Adipocyte (in vitro differentiated cells): ENCODE measurements around the gene SIK2.
"Not testable (repeated sequence)": the region's sequence is repeated elsewhere in the genome, so short reads cannot be mapped to it uniquely, and the experiment has no call there.

Experiments
- DNase-seq: peaks from one replicate; pipeline ENCODE4 v3.0.0-alpha.2; 2015; ENCODE audit warnings: low read depth
- H3K27me3 ChIP-seq: replicated peaks from 2 replicates; pipeline ENCODE4 v1.7.0; 2013; ENCODE audit warnings: mild to moderate bottlenecking, low read length, moderate library complexity; ENCODE audit not compliant: control insufficient read depth, insufficient read depth
- H3K36me3 ChIP-seq: 2 replicates; pipeline ENCODE4 v1.7.0; 2013; ENCODE audit warnings: low read length, mild to moderate bottlenecking, moderate library complexity; ENCODE audit not compliant: control insufficient read depth, insufficient read depth, severe bottlenecking
- H3K4me1 ChIP-seq: 2 replicates; pipeline ENCODE4 v1.7.0; 2013; ENCODE audit warnings: mild to moderate bottlenecking, low read length, moderate library complexity; ENCODE audit not compliant: control insufficient read depth, insufficient read depth
- H3K4me3 ChIP-seq: 2 replicates; pipeline ENCODE4 v1.7.0; 2013; ENCODE audit warnings: mild to moderate bottlenecking, low read length, moderate library complexity
- H3K9ac ChIP-seq: 2 replicates; pipeline ENCODE4 v1.7.0; 2013; ENCODE audit warnings: mild to moderate bottlenecking, low read length, moderate library complexity
- H3K9me3 ChIP-seq: 2 replicates; pipeline ENCODE4 v1.7.0; 2013; ENCODE audit warnings: mild to moderate bottlenecking, low read length, moderate library complexity; ENCODE audit not compliant: control insufficient read depth

The SIK2 gene

DNA sequence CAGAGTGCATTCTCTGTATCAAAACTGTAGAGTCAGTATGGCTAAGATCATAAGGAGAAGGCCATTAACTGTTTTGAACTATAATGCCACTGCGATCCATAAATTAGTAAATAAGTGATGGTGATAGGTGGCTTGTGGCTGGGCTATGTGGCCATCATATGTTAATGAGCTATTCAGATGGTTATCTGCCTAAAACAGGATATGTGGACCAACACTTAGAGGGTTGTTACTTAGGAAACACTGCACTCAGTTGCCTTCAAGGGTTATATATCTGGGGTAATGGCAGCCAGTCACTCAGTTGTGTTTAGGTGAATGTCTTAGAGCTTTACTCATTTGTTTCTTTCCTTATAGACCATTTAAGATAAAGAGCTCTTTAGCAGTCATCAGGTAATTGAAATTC lies 97.9 kb downstream of the SIK2 start:
- peaks cover 46% of the 10 kb centered on the region for H3K4me1 ChIP-seq
- H3K4me3 ChIP-seq = no peak overlapping the region
- no peak for DNase-seq
- peaks cover 63% of the 10 kb centered on the region for H3K36me3 ChIP-seq
- no peaks in the 10 kb centered on the region for H3K27me3 ChIP-seq
- no peaks in the 10 kb centered on the region for H3K9me3 ChIP-seq
- no peak overlapping the region for H3K9ac ChIP-seq

DNA sequence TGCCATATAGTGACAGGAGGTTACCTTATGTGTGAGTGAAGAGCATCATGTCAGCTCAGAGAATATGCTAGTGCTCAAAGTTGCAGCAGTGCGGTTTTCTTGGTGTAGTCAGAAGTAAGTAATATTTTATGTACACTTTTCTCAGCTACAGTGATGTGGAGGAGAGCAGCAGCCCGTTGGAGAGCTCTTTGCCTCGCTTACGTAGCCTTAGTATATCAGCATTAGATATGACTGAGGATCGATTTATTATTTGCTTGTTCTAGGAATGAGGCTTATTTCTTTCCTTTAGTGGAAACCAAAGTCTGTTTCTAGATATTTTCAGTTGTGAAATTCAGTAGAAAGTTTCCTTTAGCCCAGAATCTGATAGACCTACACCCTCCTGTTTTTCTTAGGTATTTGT lies 100.4 kb downstream of the SIK2 start:
- no peak overlapping the region for H3K4me3 ChIP-seq
- DNase-seq = no peak
- H3K4me1 ChIP-seq = peaks cover 42% of the 10 kb centered on the region
- no peak overlapping the region for H3K9ac ChIP-seq
- peaks cover 70% of the 10 kb centered on the region for H3K36me3 ChIP-seq
- H3K9me3 ChIP-seq = no peaks in the 10 kb centered on the region
- H3K27me3 ChIP-seq = no peaks in the 10 kb centered on the region

DNA sequence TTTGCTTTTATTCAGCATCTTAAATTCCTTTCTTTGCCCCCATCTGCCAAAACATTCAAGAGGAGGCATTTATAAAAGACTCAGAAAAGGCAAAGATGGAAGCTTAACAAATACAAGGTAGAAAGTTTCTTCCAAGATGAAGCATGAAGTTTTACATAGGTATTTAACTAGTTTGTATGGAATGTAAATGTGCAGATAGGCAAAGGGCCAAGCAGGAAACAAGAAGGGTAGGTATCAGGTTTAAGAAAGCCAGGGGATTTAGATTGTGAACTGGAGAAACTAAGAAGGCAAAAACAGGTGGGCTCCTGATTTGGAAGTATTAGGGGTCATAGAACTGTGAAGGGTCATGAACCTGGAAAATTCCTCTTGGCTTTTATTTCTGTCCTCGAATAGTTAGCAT lies 101.3 kb downstream of the SIK2 start:
- Histone ChIP-seq H3K9ac (no peak overlapping the region), H3K9me3 (no peaks in the 10 kb centered on the region), H3K36me3 (peaks cover 80% of the 10 kb centered on the region), H3K27me3 (no peaks in the 10 kb centered on the region), H3K4me1 (peaks cover 34% of the 10 kb centered on the region), H3K4me3 (no peak overlapping the region)
- DNase-seq = no peak

DNA sequence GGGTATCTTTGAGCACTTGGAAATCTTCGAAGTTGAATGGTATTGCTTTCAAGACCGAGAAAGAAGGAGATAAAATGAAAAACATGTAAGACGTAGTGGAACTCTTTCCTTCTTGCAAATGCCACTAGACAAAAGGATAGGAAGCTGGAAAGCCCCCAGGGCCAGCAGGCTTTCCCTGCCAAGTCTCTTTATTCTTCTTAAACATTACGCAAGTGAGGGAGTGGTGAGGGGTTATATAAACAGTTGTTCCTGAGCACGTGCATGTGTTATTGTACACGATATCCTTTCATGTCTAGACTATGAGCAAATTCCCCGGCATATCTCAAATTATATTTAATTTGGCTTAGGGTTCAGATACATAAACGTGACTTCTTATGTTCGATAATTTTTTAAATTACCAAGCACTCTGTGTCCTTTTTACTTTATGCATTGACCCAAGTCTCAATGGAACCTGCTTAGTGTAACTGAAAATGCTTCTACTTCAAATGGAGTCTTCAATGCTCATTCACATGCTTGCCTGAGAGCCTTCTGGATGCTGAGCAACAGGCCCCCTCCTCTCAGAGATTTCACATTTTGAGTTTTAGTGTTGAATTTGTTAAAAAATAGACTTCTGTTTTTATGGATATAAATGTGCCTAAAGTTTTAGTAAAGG lies 104.9 kb downstream of the SIK2 start:
- Histone ChIP-seq H3K27me3 (no peaks in the 10 kb centered on the region), H3K4me1 (peaks cover 19% of the 10 kb centered on the region), H3K36me3 (peaks cover 90% of the 10 kb centered on the region), H3K4me3 (peak overlapping the region; percentile 15), H3K9me3 (no peaks in the 10 kb centered on the region), H3K9ac (no peak overlapping the region)
- DNase-seq = peak; percentile 97

DNA sequence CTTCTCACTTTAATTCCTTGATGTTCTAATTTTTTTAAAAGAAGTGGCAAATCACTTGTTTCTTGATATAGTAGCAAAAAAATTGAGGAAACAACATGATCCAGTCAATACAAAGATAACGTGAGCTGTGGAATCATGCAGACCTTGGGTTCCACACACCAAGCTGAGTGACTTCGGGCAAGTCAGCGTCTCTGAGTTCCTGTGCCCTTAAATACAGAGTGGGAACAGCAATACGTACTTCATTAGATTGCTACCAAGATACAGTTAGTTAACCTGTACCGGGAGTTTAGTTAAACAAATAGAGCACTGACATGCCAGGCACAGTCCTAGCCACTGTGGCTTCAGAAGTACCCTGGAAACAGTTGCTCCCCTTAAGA lies 105.4 kb downstream of the SIK2 start:
- Histone ChIP-seq H3K9me3 (no peaks in the 10 kb centered on the region), H3K27me3 (no peaks in the 10 kb centered on the region), H3K9ac (no peak overlapping the region), H3K4me1 (peaks cover 19% of the 10 kb centered on the region), H3K4me3 (no peak overlapping the region), H3K36me3 (peaks cover 90% of the 10 kb centered on the region)
- no peak for DNase-seq

DNA sequence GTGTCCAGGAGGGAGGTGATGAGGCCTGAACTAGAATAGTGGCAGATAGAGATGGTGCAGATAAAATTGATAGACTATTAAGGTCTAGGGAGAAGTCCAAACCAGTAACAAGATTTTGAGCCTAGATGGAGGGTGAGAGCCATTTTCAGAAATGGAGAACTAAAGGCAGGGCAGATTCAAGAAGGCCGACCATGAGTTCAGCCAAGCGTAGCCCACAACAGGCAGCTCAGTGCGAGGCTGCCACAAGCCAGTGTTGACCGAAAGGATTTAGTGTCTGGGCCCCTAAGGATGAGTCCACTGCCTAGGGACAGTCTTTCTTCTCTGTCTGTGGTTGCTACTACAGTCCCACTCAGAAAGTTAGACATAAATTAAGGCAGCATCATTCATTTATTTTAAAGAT lies 112.3 kb downstream of the SIK2 start:
- Histone ChIP-seq H3K27me3 (no peaks in the 10 kb centered on the region), H3K4me1 (peaks cover 17% of the 10 kb centered on the region), H3K4me3 (no peak overlapping the region), H3K9me3 (no peaks in the 10 kb centered on the region), H3K36me3 (peaks cover 73% of the 10 kb centered on the region), H3K9ac (no peak overlapping the region)
- no peak for DNase-seq

DNA sequence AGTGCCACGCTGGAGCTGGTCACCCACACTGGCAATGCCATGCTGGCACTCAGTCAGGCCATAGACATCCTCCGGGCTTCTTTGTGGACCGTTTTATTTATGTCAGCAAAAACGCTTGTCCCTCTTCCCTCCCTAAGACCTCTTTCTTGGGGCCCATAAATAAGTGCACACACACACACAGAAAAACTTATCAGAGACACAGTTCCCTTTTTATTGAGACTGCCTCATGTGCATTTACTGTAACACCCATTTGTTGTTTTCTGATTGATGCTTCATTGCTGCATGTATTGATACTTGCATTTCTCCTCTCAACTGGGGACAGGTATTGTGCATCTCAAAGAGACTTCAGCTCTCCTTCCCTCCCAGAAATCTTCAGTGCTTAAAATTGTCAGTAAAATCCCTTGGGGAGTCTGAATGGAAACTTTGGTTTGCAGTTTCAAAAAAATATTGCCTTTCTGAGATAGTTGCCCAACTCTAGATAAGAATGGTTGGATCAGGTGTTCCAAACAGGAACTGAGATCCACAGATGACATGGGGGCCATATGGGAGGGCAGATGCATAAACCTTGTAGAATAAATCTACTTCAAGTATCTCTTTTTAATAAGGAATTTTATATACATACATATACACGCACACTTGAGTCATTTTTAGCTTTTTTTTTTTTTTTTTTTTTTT lies 113.0 kb downstream of the SIK2 start:
- DNase-seq = no peak
- no peaks in the 10 kb centered on the region for H3K9me3 ChIP-seq
- H3K9ac ChIP-seq = no peak overlapping the region
- H3K36me3 ChIP-seq = peaks cover 73% of the 10 kb centered on the region
- H3K4me3 ChIP-seq = no peak overlapping the region
- no peaks in the 10 kb centered on the region for H3K27me3 ChIP-seq
- peaks cover 19% of the 10 kb centered on the region for H3K4me1 ChIP-seq

DNA sequence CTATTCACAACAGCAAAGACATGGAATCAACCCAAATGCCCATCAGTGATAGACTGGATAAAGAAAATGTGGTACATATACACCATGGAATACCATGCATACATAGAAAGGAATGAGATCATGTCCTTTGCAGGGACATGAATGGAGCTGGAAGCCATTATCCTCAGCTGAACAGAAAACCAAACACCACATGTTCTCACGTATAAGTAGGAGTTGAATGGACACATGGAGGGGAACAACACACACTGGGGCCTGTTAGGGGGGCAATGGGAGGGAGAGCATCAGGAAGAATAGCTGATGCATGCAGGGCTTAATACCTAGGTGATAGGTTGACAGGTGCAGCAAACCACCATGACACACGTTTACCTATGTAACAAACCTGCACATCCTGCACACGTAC lies 115.4 kb downstream of the SIK2 start:
- not testable (repeated sequence) for H3K9me3 ChIP-seq, DNase-seq, H3K4me3 ChIP-seq, H3K9ac ChIP-seq, H3K27me3 ChIP-seq
- Histone ChIP-seq H3K36me3 (peaks cover 76% of the 10 kb centered on the region), H3K4me1 (peaks cover 19% of the 10 kb centered on the region)

DNA sequence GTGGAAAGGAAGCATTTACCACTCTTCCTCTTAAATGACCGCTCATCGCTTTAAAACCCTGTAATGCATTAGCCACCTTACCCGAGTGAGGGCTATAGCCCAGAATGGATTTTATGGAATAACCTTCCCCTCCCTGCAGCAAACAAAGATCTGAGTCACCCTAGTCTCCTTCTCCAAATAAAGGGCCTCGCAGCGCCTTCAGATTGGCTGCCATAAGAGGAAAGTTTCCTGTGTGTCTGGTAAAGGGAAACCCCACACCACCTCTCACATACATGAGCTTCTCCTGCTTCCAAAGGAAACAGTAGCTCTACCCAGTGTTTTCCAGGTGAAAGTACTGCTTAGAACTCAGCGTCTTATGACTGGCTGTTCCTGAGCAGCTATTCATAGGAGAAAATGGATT lies 116.2 kb downstream of the SIK2 start:
- Histone ChIP-seq H3K36me3 (peaks cover 76% of the 10 kb centered on the region), H3K9ac (no peak overlapping the region), H3K27me3 (no peaks in the 10 kb centered on the region), H3K4me1 (peaks cover 19% of the 10 kb centered on the region), H3K4me3 (no peak overlapping the region), H3K9me3 (no peaks in the 10 kb centered on the region)
- peak; percentile 54 for DNase-seq

DNA sequence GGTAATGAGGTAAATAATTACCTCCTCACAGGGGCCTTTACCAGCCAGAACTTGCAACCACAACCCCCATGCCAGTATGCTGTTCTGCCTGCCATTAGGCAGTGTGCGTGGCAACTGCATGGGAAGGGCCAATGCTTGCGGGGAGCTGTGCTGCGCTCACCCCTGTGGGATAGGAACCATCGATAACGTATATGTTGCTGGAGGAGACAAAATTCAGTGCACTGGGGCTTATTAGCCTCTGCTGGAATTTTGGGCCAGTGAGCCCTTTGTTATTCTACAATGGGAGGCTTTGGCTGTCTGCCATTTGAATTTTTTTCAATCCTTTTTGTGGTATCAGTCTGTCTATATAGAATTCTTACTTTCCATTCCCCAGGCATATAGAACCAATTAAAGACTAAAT lies 116.6 kb downstream of the SIK2 start:
- Histone ChIP-seq H3K9ac (no peak overlapping the region), H3K9me3 (no peaks in the 10 kb centered on the region), H3K4me1 (peaks cover 19% of the 10 kb centered on the region), H3K27me3 (no peaks in the 10 kb centered on the region), H3K36me3 (peaks cover 78% of the 10 kb centered on the region), H3K4me3 (no peak overlapping the region)
- DNase-seq = no peak

DNA sequence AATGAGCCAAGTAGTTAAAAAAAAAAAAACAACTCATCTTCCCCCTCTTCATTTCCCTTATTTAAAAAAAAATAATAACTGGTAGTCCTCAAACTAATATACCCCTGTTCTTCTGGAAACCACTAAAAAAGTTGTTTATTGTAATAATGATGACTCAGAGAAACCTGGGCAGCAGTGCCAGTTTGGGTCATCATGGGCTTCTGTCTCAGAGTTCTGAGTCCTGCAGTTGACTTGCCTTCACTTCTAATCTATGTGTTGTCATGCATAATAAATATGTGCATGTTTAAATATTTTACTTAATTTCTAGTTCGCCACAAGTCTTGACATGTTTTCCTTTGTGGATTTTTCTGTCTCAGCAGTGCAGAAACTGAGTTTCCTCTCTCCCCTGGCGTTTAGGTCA lies 117.1 kb downstream of the SIK2 start:
- Histone ChIP-seq H3K27me3 (no peaks in the 10 kb centered on the region), H3K9ac (no peak overlapping the region), H3K4me1 (peaks cover 19% of the 10 kb centered on the region), H3K4me3 (no peak overlapping the region), H3K36me3 (peaks cover 78% of the 10 kb centered on the region), H3K9me3 (no peaks in the 10 kb centered on the region)
- DNase-seq = peak; percentile 32
